A673 (cell line): ENCODE measurements around the gene FSTL5.

Experiments
- EZH2 ChIP-seq: fragments of 200-600 bp; sonication (generic); IDR thresholded peaks from 2 replicates; pipeline ENCODE4 v1.6.1; 2017; ENCODE audit warnings: borderline replicate concordance, low read depth, mild to moderate bottlenecking, mixed read lengths, antibody characterized with exemption, low read length; ENCODE audit not compliant: poor library complexity, severe bottlenecking
- TF ChIP-seq, protein P1 (sequence below): fragments of 300-800, 200-600 bp; sonication (generic); conservative IDR thresholded peaks from 2 replicates; pipeline ENCODE4 v1.5.1; 2017; ENCODE audit warnings: low read depth, mild to moderate bottlenecking, antibody characterized with exemption, low read length, moderate library complexity, mixed read lengths

DNA sequence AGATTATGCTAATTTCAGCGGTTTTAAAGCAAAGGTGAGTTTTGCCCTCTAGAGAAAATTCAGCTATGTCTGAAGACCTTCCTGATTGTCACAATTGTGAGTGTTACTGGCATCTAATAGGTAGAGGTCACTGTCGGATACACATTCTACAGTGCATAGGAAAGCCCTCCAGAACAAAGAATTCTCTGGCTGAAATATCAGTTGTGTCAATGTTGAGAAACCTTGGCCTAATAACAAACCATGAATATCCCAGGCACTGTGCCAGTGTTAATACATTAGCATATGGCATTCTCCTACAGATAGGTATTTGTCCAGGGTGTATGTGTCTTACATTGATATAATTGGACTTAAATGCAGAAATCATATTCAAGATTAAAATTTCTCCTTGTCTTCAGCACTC, 294.3 kb downstream of the FSTL5 start:
- TF ChIP-seq, protein P1, sequence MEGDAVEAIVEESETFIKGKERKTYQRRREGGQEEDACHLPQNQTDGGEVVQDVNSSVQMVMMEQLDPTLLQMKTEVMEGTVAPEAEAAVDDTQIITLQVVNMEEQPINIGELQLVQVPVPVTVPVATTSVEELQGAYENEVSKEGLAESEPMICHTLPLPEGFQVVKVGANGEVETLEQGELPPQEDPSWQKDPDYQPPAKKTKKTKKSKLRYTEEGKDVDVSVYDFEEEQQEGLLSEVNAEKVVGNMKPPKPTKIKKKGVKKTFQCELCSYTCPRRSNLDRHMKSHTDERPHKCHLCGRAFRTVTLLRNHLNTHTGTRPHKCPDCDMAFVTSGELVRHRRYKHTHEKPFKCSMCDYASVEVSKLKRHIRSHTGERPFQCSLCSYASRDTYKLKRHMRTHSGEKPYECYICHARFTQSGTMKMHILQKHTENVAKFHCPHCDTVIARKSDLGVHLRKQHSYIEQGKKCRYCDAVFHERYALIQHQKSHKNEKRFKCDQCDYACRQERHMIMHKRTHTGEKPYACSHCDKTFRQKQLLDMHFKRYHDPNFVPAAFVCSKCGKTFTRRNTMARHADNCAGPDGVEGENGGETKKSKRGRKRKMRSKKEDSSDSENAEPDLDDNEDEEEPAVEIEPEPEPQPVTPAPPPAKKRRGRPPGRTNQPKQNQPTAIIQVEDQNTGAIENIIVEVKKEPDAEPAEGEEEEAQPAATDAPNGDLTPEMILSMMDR, result no peak
- TF ChIP-seq EZH2, result no peak
